Heart left ventricle (tissue), 13 donors: ENCODE measurements around the gene SLC45A3.

ENCODE experiments used
- CTCF ChIP-seq, 12 donors: fragments of 200-600 bp; sonication (generic) in 4 of 12; IDR thresholded peaks; one replicate each; pipeline versions ENCODE4 v1.5.0 to v1.8.0; 2018 to 2022; ENCODE audit warnings: antibody characterized with exemption in 12 of 12, mild to moderate bottlenecking in 5 of 12
- POLR2A ChIP-seq, 2 donors: fragments of 450-650 bp; IDR thresholded peaks; one replicate each; pipeline ENCODE4 v1.6.1; 2017; ENCODE audit warnings: antibody characterized with exemption in 2 of 2, mild to moderate bottlenecking in 2 of 2, moderate library complexity in 2 of 2
- donor health status: ischemic (EF 13 %, LVEDD 7.1; RV severe dilation, severe dysfunction).
- donor health status: DM: no; HTN: yes; CAD: no.
- donor health status: DM: no; HTN: no; CAD: no.
- donor health status: ischemic (EF 25% LVEDD 6.9; RV normal size, moderate dysfunction).
- donor health status: ischemic (EF 25% LVEDD 5.7; RV mildly dilated, moderate dysfunction).
- donor health status: ischemic (EF 35%, LVEDD 5.7; RV mildly dilated, moderate dysfunction).
- donor health status: nonischemic (EF 11% LVEDD 7.7; RV severe dilation, severe dysfunction).
- donor health status: DM: yes; HTN: yes; CAD: no.
- donor health status: PGD.
- donor health status: ischemic (EF 29% LVEDD 5.4; RV normal size, mild dysfunction).
- donor health status: nonischemic (EF 23%, LVEDD 6.1; RV moderate dilation, normal function).

- no peak for TF ChIP-seq CTCF (IDR thresholded peaks at IDR 0.05)
- no peak for TF ChIP-seq POLR2A (IDR thresholded peaks at IDR 0.05)
Observed at GRCh38 chr1:205616563-205617293, 63.6 kb downstream of the SLC45A3 start.
